A673 (cell line): ENCODE data around the gene HSFX1. TPM values are rescaled to one million over a fixed set of nuclear protein-coding genes. Genes with fewer than 3 reads are reported as not detected.
"Not testable (repeated sequence)": the region's sequence is repeated elsewhere in the genome, so short reads cannot be mapped to it uniquely, and the experiment has no call there.

ENCODE experiments used
- BruUV-seq: library from RNA; stranded (reverse); fragments of 400-500 nt; replicated peaks from 2 replicates; lab custom pipeline; 2021; lab: Mats Ljungman, UMichigan
- CTCF ChIA-PET: fragments of 300-600 bp; sonication (Branson Sonifier 250); formaldehyde crosslinking; loops from one replicate; lab custom pipeline; 2022; ENCODE audit warnings: antibody characterized with exemption; lab: Charles Lee
- POLR2A ChIA-PET: fragments of 300-600 bp; sonication (Branson Sonifier 250); formaldehyde crosslinking; loops from one replicate; lab custom pipeline; 2022; ENCODE audit warnings: antibody characterized with exemption; ENCODE audit not compliant: low non-redundant PET; lab: Charles Lee
- DNase-seq: peaks from one replicate; pipeline ENCODE4 v3.0.0-alpha.2; 2015; ENCODE audit warnings: low spot score
- H3K27ac ChIP-seq: fragments of 200-600 bp; sonication (generic); 2 replicates; pipeline ENCODE4 v1.5.1; 2016; ENCODE audit warnings: mixed run types, low read depth, mild to moderate bottlenecking, mixed read lengths, antibody characterized with exemption, low read length; ENCODE audit not compliant: poor library complexity, severe bottlenecking
- H3K27me3 ChIP-seq: fragments of 200-600 bp; sonication (generic); replicated peaks from 2 replicates; pipeline ENCODE4 v1.6.1; 2017; ENCODE audit warnings: mixed run types, low read depth, mild to moderate bottlenecking, mixed read lengths, antibody characterized with exemption, low read length; ENCODE audit not compliant: insufficient read depth, poor library complexity
- H3K36me3 ChIP-seq: fragments of 200-600 bp; sonication (generic); 2 replicates; pipeline ENCODE4 v1.6.1; 2016; ENCODE audit warnings: mixed run types, mild to moderate bottlenecking, mixed read lengths, antibody characterized with exemption, low read length; ENCODE audit not compliant: insufficient read depth, poor library complexity, severe bottlenecking
- H3K4me1 ChIP-seq: fragments of 200-600 bp; sonication (generic); 2 replicates; pipeline ENCODE4 v1.6.1; 2017; ENCODE audit warnings: mixed run types, mild to moderate bottlenecking, mixed read lengths, antibody characterized with exemption, low read length; ENCODE audit not compliant: insufficient read depth, poor library complexity, severe bottlenecking
- H3K4me3 ChIP-seq: fragments of 200-600 bp; sonication (generic); 2 replicates; pipeline ENCODE4 v1.5.1; 2016; ENCODE audit warnings: low read depth, mixed run types, mild to moderate bottlenecking, mixed read lengths, low read length; ENCODE audit not compliant: poor library complexity, severe bottlenecking
- H3K9me3 ChIP-seq: fragments of 200-600 bp; sonication (generic); 2 replicates; pipeline ENCODE4 v1.6.1; 2016; ENCODE audit warnings: mixed run types, low read depth, mild to moderate bottlenecking, mixed read lengths, antibody characterized with exemption, low read length; ENCODE audit not compliant: poor library complexity, severe bottlenecking
- CTCF ChIP-seq: fragments of 300-800, 200-600 bp; sonication (generic); conservative IDR thresholded peaks from 2 replicates; pipeline ENCODE4 v1.5.1; 2017; ENCODE audit warnings: low read depth, mild to moderate bottlenecking, antibody characterized with exemption, low read length, moderate library complexity, mixed read lengths
- EZH2 ChIP-seq: fragments of 200-600 bp; sonication (generic); IDR thresholded peaks from 2 replicates; pipeline ENCODE4 v1.6.1; 2017; ENCODE audit warnings: borderline replicate concordance, low read depth, mild to moderate bottlenecking, mixed read lengths, antibody characterized with exemption, low read length; ENCODE audit not compliant: poor library complexity, severe bottlenecking
- intact Hi-C: fragments of 100-400 bp; cut with micrococcal nuclease; formaldehyde crosslinking; loops from one replicate; pipeline ENCODE4 v1.10.0; 2022; ENCODE audit not compliant: unreplicated experiment
- total RNA-seq: library from RNA; stranded (reverse); gene quantifications from 2 replicates; pipeline ENCODE4 v1.2.3, GENCODE V29; 2021

Gene HSFX1
- total RNA-seq, 1 experiment from 2014 or later: 1.4 TPM

- BruUV-seq: no TSS peak
- TF ChIP-seq CTCF (no peak), EZH2 (no peak)
- ChIA-PET POLR2A (no interaction called here), CTCF (no interaction called here)
- Histone ChIP-seq H3K4me3 (no peak overlapping the region), H3K36me3 (no peaks in the 10 kb centered on the region), H3K27ac (no peak overlapping the region), H3K9me3 (no peaks in the 10 kb centered on the region), H3K27me3 (peaks cover 12% of the 10 kb centered on the region), H3K4me1 (no peaks in the 10 kb centered on the region)
- intact Hi-C loops: no loop called here
- no peak for DNase-seq
Observed at GRCh38 chrX:149757206-149758067, 16.4 kb upstream of the HSFX1 start.

- Histone ChIP-seq H3K27ac (no peak overlapping the region), H3K36me3 (no peaks in the 10 kb centered on the region), H3K4me3 (no peak overlapping the region), H3K4me1 (no peaks in the 10 kb centered on the region), H3K9me3 (no peaks in the 10 kb centered on the region), H3K27me3 (peaks cover 12% of the 10 kb centered on the region)
- DNase-seq: no peak
- CTCF ChIA-PET: no interaction called here
- TF ChIP-seq CTCF: no peak
- TF ChIP-seq EZH2: no peak
- BruUV-seq: no TSS peak
- POLR2A ChIA-PET: no interaction called here
- intact Hi-C loops: no loop called here
Observed at GRCh38 chrX:149758068-149758714, 15.7 kb upstream of the HSFX1 start.

- H3K9me3 ChIP-seq, H3K4me3 ChIP-seq, intact Hi-C loops, H3K4me1 ChIP-seq, CTCF ChIA-PET, H3K27ac ChIP-seq, H3K36me3 ChIP-seq, BruUV-seq, POLR2A ChIA-PET, DNase-seq: not testable (repeated sequence)
- peaks cover 12% of the 10 kb centered on the region for H3K27me3 ChIP-seq
Observed at GRCh38 chrX:149758715-149759078, 15.2 kb upstream of the HSFX1 start.
